ENCODE measurements around the gene GTPBP4.

DNA sequence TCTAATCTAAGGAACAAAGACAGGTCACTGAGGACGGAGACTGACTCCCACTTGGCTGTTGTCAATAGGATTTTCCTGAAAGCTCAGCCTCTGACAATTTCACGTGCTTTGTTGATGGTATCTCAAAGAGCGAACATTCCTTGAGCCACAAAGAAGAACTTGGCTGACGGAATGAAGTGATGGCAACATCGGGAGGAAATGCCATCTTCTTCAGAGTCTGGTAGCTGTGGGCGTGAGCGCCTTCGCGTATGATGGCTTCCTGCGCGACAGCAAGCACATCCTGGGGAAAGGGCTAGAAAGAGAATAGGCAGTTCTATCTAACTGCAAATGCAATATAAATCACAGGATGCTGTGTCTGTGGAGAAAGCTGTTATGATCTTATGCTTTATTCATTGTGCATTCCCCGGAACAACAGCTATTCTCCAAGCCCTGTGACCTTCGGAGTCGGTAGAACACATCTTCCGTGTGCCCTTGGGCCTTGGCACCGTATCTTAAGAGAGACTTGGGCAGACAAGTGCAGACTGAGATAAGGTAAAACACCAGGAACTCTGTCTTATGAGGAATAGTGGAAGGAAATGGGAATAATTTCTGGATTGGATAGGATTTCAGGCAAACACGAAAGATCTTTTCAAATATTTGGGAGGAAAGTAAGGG lies 19.6 kb upstream of the GTPBP4 start:
- TF ChIP-seq POLR2A (conservative IDR thresholded peaks at IDR 0.05), result no peak
- no peak for TF ChIP-seq RUNX1 (IDR thresholded peaks at IDR 0.05; ENCODE audit: low read depth)
- TF ChIP-seq, protein P1, sequence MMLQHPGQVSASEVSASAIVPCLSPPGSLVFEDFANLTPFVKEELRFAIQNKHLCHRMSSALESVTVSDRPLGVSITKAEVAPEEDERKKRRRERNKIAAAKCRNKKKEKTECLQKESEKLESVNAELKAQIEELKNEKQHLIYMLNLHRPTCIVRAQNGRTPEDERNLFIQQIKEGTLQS (IDR thresholded peaks at IDR 0.05), result no peak
- TF ChIP-seq, protein P1 (CRISPR knock-in tag; conservative IDR thresholded peaks at IDR 0.05), result no peak
- no peak for TF ChIP-seq U2AF2 (optimal IDR thresholded peaks at IDR 0.05; ENCODE audit: low read depth, low read length)
- TF ChIP-seq ZNF274 (IDR thresholded peaks at IDR 0.05; ENCODE audit: borderline replicate concordance, low read depth, low read length), result no peak
- TF ChIP-seq PATZ1 (CRISPR knock-in tag; IDR thresholded peaks at IDR 0.05; ENCODE audit: borderline replicate concordance), result no peak
- TF ChIP-seq POLR2AphosphoS2 (IDR thresholded peaks at IDR 0.05; ENCODE audit: low read length), result no peak
- TF ChIP-seq, protein P2, sequence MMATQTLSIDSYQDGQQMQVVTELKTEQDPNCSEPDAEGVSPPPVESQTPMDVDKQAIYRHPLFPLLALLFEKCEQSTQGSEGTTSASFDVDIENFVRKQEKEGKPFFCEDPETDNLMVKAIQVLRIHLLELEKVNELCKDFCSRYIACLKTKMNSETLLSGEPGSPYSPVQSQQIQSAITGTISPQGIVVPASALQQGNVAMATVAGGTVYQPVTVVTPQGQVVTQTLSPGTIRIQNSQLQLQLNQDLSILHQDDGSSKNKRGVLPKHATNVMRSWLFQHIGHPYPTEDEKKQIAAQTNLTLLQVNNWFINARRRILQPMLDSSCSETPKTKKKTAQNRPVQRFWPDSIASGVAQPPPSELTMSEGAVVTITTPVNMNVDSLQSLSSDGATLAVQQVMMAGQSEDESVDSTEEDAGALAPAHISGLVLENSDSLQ (IDR thresholded peaks at IDR 0.05), result no peak
- no peak for TF ChIP-seq CTCF (IDR thresholded peaks at IDR 0.05 in 2 of 3, conservative IDR thresholded peaks at IDR 0.05 in 1 of 3; ENCODE audit: insufficient read depth in 2 of 3, low read depth in 1 of 3, low read length in 3 of 3)

Measured in K562 (cell line).